H54 (cell line): ENCODE measurements around the gene LSS.
"Not testable (repeated sequence)": the region's sequence is repeated elsewhere in the genome, so short reads cannot be mapped to it uniquely, and the experiment has no call there.

ENCODE experiments used
- DNase-seq: peaks from one replicate; pipeline ENCODE4 v3.0.0; 2011; ENCODE audit warnings: low spot score, mixed read lengths; ENCODE audit not compliant: insufficient read length
- FAIRE-seq: peaks from 3 replicates; lab custom pipeline; 2011; peaks lifted over from hg19 to GRCh38; lab: Jason Lieb, UNC
- POLR2A ChIP-seq: IDR thresholded peaks from 2 replicates; pipeline ENCODE4 v1.6.1; 2011; ENCODE audit warnings: low read depth, mild to moderate bottlenecking, low read length

LSS gene

GRCh38 chr21:46145840-46146691 lies 82.5 kb downstream of the LSS start:
- FAIRE-seq (no peak), DNase-seq (no peak)
- TF ChIP-seq POLR2A: no peak

GRCh38 chr21:46145159-46145839 lies 83.3 kb downstream of the LSS start:
- TF ChIP-seq POLR2A: no peak
- no peak for FAIRE-seq

GRCh38 chr21:46144464-46145070 lies 84.0 kb downstream of the LSS start:
- FAIRE-seq: no peak
- TF ChIP-seq POLR2A: no peak
- DNase-seq: no peak

More at GRCh38 chr21:46145159-46145839, 83.3 kb downstream of the LSS start:
- DNase-seq: no peak

GRCh38 chr21:46142582-46143473 lies 85.7 kb downstream of the LSS start:
- no peak for TF ChIP-seq POLR2A
- DNase-seq (no peak), FAIRE-seq (no peak)

- no peak for TF ChIP-seq POLR2A
- FAIRE-seq (no peak), DNase-seq (no peak)
These were observed 86.6 kb downstream of the LSS start for GRCh38 chr21:46141767-46142581.

GRCh38 chr21:46140352-46141003 lies 88.1 kb downstream of the LSS start:
- not testable (repeated sequence) for DNase-seq, FAIRE-seq

- no peak for DNase-seq
- TF ChIP-seq POLR2A: no peak
- no peak for FAIRE-seq
These were observed 88.9 kb downstream of the LSS start for GRCh38 chr21:46139686-46140085.

GRCh38 chr21:46138383-46138970 lies 90.1 kb downstream of the LSS start:
- no peak for TF ChIP-seq POLR2A
- FAIRE-seq (no peak), DNase-seq (no peak)
